GM19372 (cell line): ENCODE measurements around the gene RASD2.

Experiments used
- ATAC-seq: cut with Tn5 transposase; IDR thresholded peaks from one replicate; pipeline ENCODE4 v1.9.1; 2021; ENCODE audit warnings: mild to moderate bottlenecking, low read depth, moderate library complexity; ENCODE audit not compliant: unreplicated experiment

Gene RASD2

GRCh38 chr22:35556666-35557065 lies 16.0 kb downstream of the RASD2 start:
- no peak for ATAC-seq

- no peak for ATAC-seq
Measured at GRCh38 chr22:35558031-35558430, 17.4 kb downstream of the RASD2 start.

GRCh38 chr22:35558719-35559118 lies 18.1 kb downstream of the RASD2 start:
- ATAC-seq = no peak

- no peak for ATAC-seq
Measured at GRCh38 chr22:35559354-35560005, 18.8 kb downstream of the RASD2 start.

GRCh38 chr22:35560366-35560765 lies 19.7 kb downstream of the RASD2 start:
- ATAC-seq = no peak

GRCh38 chr22:35560824-35561223 lies 20.2 kb downstream of the RASD2 start:
- ATAC-seq = no peak

- ATAC-seq = no peak
Measured at GRCh38 chr22:35561796-35562526, 21.3 kb downstream of the RASD2 start.

- no peak for ATAC-seq
Measured at GRCh38 chr22:35563211-35563610, 22.6 kb downstream of the RASD2 start.

- no peak for ATAC-seq
Measured at GRCh38 chr22:35564975-35565867, 24.6 kb downstream of the RASD2 start.

GRCh38 chr22:35567351-35568141 lies 26.9 kb downstream of the RASD2 start:
- no peak for ATAC-seq

GRCh38 chr22:35568751-35569739 lies 28.4 kb downstream of the RASD2 start:
- no peak for ATAC-seq

- no peak for ATAC-seq
Measured at GRCh38 chr22:35569916-35570315, 29.3 kb downstream of the RASD2 start.

GRCh38 chr22:35570686-35571194 lies 30.1 kb downstream of the RASD2 start:
- no peak for ATAC-seq

- no peak for ATAC-seq
Measured at GRCh38 chr22:35572556-35572955, 31.9 kb downstream of the RASD2 start.

GRCh38 chr22:35575116-35575748 lies 34.6 kb downstream of the RASD2 start:
- no peak for ATAC-seq

GRCh38 chr22:35576671-35577070 lies 36.0 kb downstream of the RASD2 start:
- ATAC-seq = no peak

- ATAC-seq = no peak
Measured at GRCh38 chr22:35577799-35578659, 37.4 kb downstream of the RASD2 start.
